GM19452 (cell line): Measurements from ENCODE around the gene ZNF471.

Source experiments
- ATAC-seq: cut with Tn5 transposase; IDR thresholded peaks from one replicate; pipeline ENCODE4 v1.9.1; 2021; ENCODE audit not compliant: unreplicated experiment

The ZNF471 gene

DNA sequence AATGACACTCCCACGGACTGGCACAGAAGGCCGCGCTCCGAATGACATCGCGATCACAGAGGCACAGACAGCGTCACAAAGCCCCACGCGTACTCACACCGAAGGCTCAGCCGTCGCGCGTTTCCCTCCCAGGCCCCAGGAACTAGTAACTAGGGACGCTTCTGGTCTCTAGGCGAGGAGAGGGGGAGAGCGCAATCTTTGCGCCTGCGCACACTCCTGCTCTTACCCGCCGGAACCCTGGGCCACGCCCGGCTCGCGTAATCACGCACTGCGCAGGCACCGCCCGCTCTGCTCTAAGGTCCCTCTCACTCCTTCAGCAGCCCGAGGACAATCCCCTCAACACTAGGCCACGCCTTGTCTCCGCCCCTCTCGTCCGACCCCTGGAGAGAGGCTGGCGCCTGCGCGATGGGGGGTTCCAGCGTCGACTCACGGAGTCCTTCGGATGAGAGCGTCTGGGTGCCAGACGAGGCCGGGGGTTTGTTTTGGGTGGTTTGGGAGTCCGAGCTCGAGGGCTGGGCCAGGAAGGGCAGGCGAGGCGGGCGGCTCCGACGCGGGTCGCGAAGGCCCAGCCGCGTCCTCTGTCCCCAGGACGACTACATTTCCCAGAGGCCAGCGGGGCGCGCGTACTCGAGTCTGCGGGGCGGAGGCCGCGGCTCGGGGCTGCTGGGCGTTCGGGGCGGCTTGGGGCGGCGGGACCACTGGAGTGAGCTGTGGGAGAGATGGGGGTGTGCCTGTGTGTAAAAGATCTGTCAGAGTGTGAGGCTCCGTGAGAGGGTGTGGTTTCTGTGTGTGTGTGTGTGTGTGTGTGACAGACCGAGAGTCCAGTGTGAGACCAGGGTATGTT lies at the start of gene ZNF471:
Gene ZNF471 (plus strand): TSS at position 410 of the 844 bp plus-strand sequence. CDS start 3,717 bp downstream, outside the sequence.
- no peak for ATAC-seq

GRCh38 chr19:56474308-56474707 lies 33.3 kb upstream of the ZNF471 start:
- no peak for ATAC-seq

DNA sequence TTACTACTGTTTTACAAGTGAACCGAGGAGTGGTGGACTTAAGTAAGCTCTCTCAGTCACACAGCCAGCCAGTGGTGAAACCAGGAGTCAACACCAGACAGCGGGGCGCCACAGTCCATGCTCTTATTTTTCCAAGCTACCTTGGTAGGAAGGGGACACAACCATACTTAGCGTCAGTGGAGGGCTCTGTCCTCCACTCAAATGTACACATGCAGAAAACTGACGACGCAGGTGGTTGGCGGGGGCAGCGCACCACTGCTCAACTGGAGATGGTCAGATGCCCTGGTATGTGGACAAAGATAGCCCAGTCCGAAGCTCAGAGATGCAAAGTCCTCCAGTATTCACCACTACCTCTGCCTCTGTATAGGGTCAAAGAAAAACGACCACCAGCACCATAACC lies 31.6 kb upstream of the ZNF471 start:
- no peak for ATAC-seq

GRCh38 chr19:56476651-56477428 lies 30.8 kb upstream of the ZNF471 start, which contains the start of gene ZNF667:
TSS of gene ZNF667 (minus strand) at chr19:56477345. CDS start at chr19:56462370, 14,975 bp downstream.
- ATAC-seq = no peak

DNA sequence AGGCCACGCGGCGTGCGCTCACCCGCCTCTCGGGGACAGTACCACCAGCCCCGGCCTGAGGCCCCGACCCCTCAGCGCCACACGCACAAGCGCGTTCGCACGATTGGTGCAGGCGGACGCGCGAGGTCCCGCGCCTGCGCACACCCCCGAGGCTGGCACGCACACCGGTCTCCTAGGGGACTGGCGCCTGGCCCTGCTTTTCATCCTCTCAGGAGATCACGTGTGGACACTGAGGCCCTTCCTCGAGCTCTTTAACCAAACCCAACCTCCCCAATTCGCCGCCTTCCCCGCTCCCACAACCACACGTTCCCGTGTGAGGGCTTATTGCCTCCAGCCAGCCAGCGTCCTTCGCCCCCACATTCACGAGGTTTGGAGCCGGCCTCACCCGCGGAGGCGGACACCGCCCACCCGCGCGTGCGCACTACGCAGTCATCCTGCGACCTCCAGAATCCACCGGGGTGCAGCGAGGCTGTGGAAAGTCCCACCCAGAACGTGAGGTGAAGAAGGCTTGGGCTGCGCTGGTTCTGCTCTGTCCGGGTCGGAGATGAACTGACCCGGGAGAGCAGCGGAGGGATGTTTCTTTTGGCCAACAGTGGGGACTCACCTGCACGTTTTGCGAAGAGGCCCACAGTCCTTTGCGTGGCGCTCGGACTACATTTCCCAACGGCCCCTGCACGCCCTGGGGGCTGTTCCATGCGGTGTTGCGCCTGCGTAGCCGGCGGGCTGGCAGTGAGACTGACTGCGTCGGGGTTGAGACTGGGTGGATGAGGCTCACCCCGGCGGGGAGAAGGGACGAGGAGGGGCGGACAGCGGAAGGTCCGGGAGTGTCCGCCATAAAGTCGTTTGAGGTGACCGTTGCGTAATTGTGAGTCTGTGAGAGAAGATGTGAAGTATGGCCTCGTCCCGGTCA lies 30.0 kb upstream of the ZNF471 start:
- ATAC-seq = no peak

GRCh38 chr19:56491399-56491798 lies 16.3 kb upstream of the ZNF471 start:
- ATAC-seq = no peak

DNA sequence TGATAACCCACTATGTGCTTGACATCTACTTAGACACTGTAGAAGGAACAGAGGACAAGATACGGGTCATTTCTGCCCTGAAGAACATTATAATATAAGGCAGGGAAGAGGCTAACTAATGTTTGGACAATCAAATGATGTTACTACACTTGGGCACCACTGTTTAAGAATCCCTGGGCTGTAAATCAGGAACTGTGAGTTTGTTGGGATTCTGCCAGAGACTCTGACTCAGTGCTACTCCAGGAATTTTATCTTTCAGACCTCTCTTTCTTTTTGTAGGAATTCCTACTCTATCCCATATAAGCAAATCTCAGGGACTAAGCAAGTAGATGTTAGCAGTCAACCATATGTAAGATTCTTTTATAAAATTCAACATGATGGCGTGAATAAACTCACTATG lies 3.1 kb upstream of the ZNF471 start:
- ATAC-seq = no peak

GRCh38 chr19:56508290-56508778 lies 679 bp downstream of the ZNF471 start:
- ATAC-seq = no peak

DNA sequence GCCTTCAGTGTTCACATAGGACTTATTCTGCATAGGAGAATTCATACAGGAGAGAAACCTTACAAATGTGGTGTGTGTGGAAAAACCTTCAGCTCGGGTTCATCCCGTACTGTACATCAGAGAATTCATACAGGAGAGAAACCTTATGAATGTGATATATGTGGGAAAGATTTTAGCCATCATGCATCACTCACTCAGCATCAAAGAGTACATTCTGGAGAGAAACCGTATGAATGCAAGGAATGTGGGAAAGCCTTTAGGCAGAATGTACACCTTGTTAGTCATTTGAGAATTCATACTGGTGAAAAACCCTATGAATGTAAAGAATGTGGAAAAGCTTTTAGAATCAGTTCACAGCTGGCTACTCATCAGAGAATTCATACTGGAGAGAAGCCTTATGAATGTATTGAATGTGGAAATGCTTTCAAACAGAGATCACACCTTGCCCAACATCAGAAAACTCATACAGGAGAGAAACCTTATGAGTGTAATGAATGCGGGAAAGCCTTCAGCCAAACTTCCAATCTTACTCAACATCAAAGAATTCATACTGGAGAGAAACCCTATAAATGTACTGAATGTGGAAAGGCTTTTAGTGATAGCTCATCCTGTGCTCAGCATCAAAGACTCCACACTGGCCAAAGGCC lies 17.7 kb downstream of the ZNF471 start:
- no peak for ATAC-seq

GRCh38 chr19:56537442-56537841 lies 29.8 kb downstream of the ZNF471 start:
- no peak for ATAC-seq

DNA sequence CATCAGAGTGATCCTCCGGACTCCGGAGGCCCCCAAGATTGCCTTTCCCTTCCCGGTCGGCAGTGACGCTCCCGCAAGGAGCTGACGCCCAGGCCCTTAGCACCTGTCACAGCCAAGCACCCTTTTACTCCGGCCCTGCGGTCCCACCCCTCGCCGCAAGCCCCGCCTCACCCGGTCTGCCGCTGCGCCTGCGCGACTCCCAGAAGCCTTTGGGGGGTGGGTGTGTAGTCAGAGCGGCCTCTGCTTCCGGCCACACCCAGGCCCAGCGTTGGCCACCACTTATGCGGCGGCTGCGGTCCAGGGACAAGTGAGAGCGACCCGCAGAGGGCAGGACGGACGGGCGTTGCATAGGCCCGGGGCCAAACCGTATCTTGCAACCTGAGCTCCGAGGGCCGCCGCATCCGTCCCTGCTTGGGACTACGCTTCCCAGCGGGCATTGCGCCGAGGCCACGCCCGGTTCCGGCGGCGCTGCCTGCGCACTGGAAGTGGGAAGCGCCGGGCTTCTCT lies 30.7 kb downstream of the ZNF471 start:
- ATAC-seq = peak; percentile 74

DNA sequence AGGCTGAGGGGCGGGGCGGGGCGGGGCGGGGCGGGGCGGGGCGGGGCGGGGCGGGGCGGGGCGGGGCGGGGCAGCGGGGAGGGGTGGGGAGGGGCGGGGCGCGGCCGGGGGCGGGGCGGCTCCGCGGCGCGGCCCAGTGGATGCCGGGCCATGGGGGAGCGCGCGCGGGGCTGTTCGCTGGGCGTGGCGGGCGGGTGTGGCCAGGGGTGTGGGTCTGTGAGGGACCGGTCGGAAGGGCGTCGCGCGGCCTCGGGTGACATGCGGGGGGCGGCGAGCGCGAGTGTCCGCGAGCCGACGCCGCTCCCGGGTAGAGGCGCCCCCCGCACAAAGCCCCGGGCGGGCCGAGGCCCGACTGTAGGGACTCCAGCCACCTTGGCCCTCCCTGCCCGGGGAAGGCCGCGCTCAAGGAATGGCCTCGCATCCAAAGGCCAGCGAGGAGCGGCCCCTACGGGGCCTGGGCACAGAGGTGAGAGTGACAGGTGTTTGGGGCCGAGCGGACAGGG lies 31.2 kb downstream of the ZNF471 start, which contains the start of gene ZFP28:
Gene ZFP28 (plus strand): TSS at position 188 of the 503 bp plus-strand sequence. CDS start 71 bp downstream, at position 259.
- ATAC-seq = peak; percentile 28

GRCh38 chr19:56543776-56544175 lies 36.1 kb downstream of the ZNF471 start:
- no peak for ATAC-seq

GRCh38 chr19:56547535-56547934 lies 39.9 kb downstream of the ZNF471 start:
- no peak for ATAC-seq

- ATAC-seq = no peak
Measured at GRCh38 chr19:56554272-56554869, 46.7 kb downstream of the ZNF471 start.

DNA sequence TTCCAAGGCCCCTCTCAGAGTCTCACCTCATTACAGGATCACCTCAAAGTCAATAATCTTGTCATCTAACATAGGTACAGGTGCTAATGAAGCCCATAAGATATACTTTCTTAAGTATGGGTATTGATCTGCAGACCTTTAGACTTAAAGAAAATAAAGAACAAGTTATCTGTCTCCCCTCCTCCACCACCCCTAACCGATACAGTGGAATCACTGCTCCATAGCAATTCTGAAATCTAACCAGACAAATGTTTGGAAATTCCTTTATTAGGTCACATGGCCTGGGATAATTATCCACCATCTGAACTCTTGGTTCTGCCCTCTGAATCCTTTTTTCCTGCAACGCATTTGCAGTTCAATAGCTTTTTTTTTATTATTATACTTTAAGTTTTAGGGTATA lies 55.1 kb downstream of the ZNF471 start:
- no peak for ATAC-seq

DNA sequence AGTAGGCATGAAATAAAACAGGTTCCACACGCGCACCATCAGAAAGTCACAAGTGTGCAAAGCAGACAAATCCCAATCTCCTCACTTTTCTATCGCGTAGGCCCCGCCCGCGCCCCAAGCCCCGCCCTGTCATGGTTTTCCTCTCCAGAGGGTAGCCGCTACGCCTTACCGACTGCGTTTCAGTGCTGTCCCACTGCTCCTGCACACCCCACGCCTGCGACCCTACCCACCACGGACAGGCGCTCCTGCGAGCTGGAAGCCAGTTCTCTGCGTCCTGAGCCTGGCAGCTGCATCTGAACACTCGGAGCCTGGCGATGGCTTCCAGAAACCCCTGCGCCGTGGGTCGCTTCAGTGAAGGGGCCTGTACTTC lies 59.2 kb downstream of the ZNF471 start:
- peak; percentile 36 for ATAC-seq

- ATAC-seq = peak; percentile 98
Measured at GRCh38 chr19:56567274-56568120, 59.8 kb downstream of the ZNF471 start, which contains the start of gene ZNF470. TSS of gene ZNF470 (plus strand) at chr19:56567468. CDS start at chr19:56570312, 2,844 bp downstream.
